ENCODE data around the gene OLFM1.

DNA sequence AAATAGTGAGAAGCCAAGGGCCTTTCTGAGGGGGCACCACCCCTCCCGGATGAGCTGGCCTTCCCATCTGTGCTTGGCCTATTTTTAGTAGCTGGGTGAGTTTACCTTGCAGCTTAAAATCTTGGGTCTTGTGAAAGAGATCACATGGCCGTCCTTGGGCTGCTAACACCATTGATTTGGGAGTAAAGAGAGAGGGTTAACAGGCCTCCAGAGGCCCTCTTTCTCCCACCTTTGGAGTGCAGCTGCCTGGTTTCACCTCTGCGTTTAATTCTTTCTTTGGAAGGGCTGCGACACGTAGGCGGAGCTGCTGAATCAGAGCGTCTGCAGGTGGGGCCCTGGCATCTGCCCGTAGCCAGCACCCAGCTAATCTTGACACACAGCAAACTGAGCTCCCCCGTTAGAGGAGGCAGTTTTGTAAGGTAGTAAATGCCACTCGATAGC lies 12.8 kb downstream of the OLFM1 start:
- TF ChIP-seq EZH2 (IDR thresholded peaks at IDR 0.05) (no peak), POLR2AphosphoS5 (IDR thresholded peaks at IDR 0.05; ENCODE audit: borderline replicate concordance, low read depth, low read length) (no peak)

Data from SK-N-MC (cell line).